A673 (cell line): Measurements from ENCODE around the gene SUFU. TPM values are rescaled to one million over a fixed set of nuclear protein-coding genes. Genes with fewer than 3 reads are reported as not detected.

Experiments used
- BruUV-seq: library from RNA; stranded (reverse); fragments of 400-500 nt; replicated peaks from 2 replicates; lab custom pipeline; 2021; lab: Mats Ljungman, UMichigan
- CTCF ChIA-PET: fragments of 300-600 bp; sonication (Branson Sonifier 250); formaldehyde crosslinking; loops from one replicate; lab custom pipeline; 2022; ENCODE audit warnings: antibody characterized with exemption; lab: Charles Lee
- POLR2A ChIA-PET: fragments of 300-600 bp; sonication (Branson Sonifier 250); formaldehyde crosslinking; loops from one replicate; lab custom pipeline; 2022; ENCODE audit warnings: antibody characterized with exemption; ENCODE audit not compliant: low non-redundant PET; lab: Charles Lee
- DNase-seq: peaks from one replicate; pipeline ENCODE4 v3.0.0-alpha.2; 2015; ENCODE audit warnings: low spot score
- H3K27ac ChIP-seq: fragments of 200-600 bp; sonication (generic); 2 replicates; pipeline ENCODE4 v1.5.1; 2016; ENCODE audit warnings: mixed run types, low read depth, mild to moderate bottlenecking, mixed read lengths, antibody characterized with exemption, low read length; ENCODE audit not compliant: poor library complexity, severe bottlenecking
- H3K27me3 ChIP-seq: fragments of 200-600 bp; sonication (generic); replicated peaks from 2 replicates; pipeline ENCODE4 v1.6.1; 2017; ENCODE audit warnings: mixed run types, low read depth, mild to moderate bottlenecking, mixed read lengths, antibody characterized with exemption, low read length; ENCODE audit not compliant: insufficient read depth, poor library complexity
- H3K36me3 ChIP-seq: fragments of 200-600 bp; sonication (generic); 2 replicates; pipeline ENCODE4 v1.6.1; 2016; ENCODE audit warnings: mixed run types, mild to moderate bottlenecking, mixed read lengths, antibody characterized with exemption, low read length; ENCODE audit not compliant: insufficient read depth, poor library complexity, severe bottlenecking
- H3K4me1 ChIP-seq: fragments of 200-600 bp; sonication (generic); 2 replicates; pipeline ENCODE4 v1.6.1; 2017; ENCODE audit warnings: mixed run types, mild to moderate bottlenecking, mixed read lengths, antibody characterized with exemption, low read length; ENCODE audit not compliant: insufficient read depth, poor library complexity, severe bottlenecking
- H3K4me3 ChIP-seq: fragments of 200-600 bp; sonication (generic); 2 replicates; pipeline ENCODE4 v1.5.1; 2016; ENCODE audit warnings: low read depth, mixed run types, mild to moderate bottlenecking, mixed read lengths, low read length; ENCODE audit not compliant: poor library complexity, severe bottlenecking
- H3K9me3 ChIP-seq: fragments of 200-600 bp; sonication (generic); 2 replicates; pipeline ENCODE4 v1.6.1; 2016; ENCODE audit warnings: mixed run types, low read depth, mild to moderate bottlenecking, mixed read lengths, antibody characterized with exemption, low read length; ENCODE audit not compliant: poor library complexity, severe bottlenecking
- CTCF ChIP-seq: fragments of 300-800, 200-600 bp; sonication (generic); conservative IDR thresholded peaks from 2 replicates; pipeline ENCODE4 v1.5.1; 2017; ENCODE audit warnings: low read depth, mild to moderate bottlenecking, antibody characterized with exemption, low read length, moderate library complexity, mixed read lengths
- EZH2 ChIP-seq: fragments of 200-600 bp; sonication (generic); IDR thresholded peaks from 2 replicates; pipeline ENCODE4 v1.6.1; 2017; ENCODE audit warnings: borderline replicate concordance, low read depth, mild to moderate bottlenecking, mixed read lengths, antibody characterized with exemption, low read length; ENCODE audit not compliant: poor library complexity, severe bottlenecking
- intact Hi-C: fragments of 100-400 bp; cut with micrococcal nuclease; formaldehyde crosslinking; loops from one replicate; pipeline ENCODE4 v1.10.0; 2022; ENCODE audit not compliant: unreplicated experiment
- total RNA-seq: library from RNA; stranded (reverse); gene quantifications from 2 replicates; pipeline ENCODE4 v1.2.3, GENCODE V29; 2021

SUFU gene
- total RNA-seq, 1 experiment from 2014 or later: 20.5 TPM

GRCh38 chr10:102614888-102615287 is 111.1 kb downstream of the SUFU start:
- H3K36me3 ChIP-seq: peaks cover 5% of the 10 kb centered on the region
- TF ChIP-seq EZH2 (no peak), CTCF (no peak)
- H3K4me3 ChIP-seq: no peak overlapping the region
- POLR2A ChIA-PET: no interaction called here
- no peaks in the 10 kb centered on the region for H3K27me3 ChIP-seq
- H3K4me1 ChIP-seq: no peaks in the 10 kb centered on the region
- no peak overlapping the region for H3K27ac ChIP-seq
- DNase-seq: no peak
- no peaks in the 10 kb centered on the region for H3K9me3 ChIP-seq
- BruUV-seq: no TSS peak
- CTCF ChIA-PET: interaction anchor here (0.7 to 1.0 kb wide), 2 partner anchors 13 to 383 kb away, joined by 3 read pairs; no protein-coding TSS in a partner anchor
- intact Hi-C loops: no loop called here

DNA sequence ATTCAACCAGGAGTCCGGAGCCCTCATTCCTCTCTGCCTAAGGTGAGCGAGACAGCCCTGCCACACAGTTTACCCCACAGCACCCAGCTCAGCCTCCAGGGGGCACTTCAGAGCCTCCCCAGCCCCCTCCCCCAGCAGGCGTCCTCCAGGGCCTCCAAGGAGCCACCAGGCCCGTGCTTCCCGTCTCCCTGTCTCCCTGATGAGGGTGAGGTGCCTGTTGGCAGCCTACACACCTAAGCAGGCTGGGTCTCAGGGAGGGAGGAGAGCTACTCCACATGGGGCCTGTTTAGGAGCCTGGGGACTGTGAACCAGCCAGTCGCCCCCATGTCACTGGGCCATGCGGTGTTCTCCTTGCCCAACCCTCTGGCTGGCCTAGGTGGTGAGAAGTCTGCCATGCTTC is 111.6 kb downstream of the SUFU start:
- Histone ChIP-seq H3K36me3 (peaks cover 5% of the 10 kb centered on the region), H3K4me1 (no peaks in the 10 kb centered on the region), H3K4me3 (no peak overlapping the region), H3K27me3 (no peaks in the 10 kb centered on the region), H3K27ac (no peak overlapping the region), H3K9me3 (no peaks in the 10 kb centered on the region)
- POLR2A ChIA-PET: no interaction called here
- peak; percentile 37 for DNase-seq
- CTCF ChIA-PET: interaction anchor here (1.0 kb wide), 1 partner anchor 14 kb away, joined by 3 read pairs; no protein-coding TSS in a partner anchor
- BruUV-seq: no TSS peak
- TF ChIP-seq CTCF (peak; percentile 58), EZH2 (no peak)
- intact Hi-C loops: no loop called here

DNA sequence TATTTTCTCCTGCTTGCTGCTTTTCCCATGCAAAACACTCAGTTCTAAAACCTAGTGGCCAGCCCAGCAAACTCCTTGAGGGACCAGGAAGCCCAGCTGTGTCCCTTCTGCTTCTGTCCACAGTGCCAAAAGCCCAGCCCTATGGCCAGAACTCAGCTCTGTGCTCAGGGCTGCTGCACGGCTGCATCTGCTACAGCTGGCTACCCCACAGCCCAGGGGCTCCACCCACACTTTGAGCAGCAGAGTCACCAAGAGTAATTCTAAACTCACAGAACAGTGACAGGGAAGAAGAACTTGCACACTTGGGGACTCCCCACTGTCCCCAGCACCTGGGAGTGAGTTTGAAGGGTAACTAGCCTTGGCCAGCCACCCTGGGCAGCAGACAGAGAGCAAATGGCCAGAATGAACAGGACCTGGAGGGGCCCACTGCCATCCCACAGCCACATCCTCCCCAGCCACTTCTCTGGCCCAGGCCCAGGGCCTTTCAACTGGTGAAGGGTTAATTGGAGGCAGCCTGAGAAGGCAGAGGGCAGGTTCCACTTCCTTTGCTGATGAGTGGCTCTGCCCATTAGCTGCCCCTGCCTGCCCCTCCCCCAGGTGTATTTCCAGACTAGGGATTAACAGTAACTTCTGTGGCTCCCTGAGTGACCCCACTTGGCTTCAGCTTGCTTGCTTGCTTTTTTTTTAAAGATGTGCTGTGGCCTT is 112.4 kb downstream of the SUFU start:
- no peak overlapping the region for H3K27ac ChIP-seq
- ChIA-PET POLR2A (interaction anchor here (0.6 kb wide), 1 partner anchor 12 kb away, joined by 3 read pairs; no protein-coding TSS in a partner anchor), CTCF (no interaction called here)
- no TSS peak for BruUV-seq
- TF ChIP-seq CTCF (no peak), EZH2 (no peak)
- no peaks in the 10 kb centered on the region for H3K9me3 ChIP-seq
- H3K4me1 ChIP-seq: no peaks in the 10 kb centered on the region
- H3K4me3 ChIP-seq: no peak overlapping the region
- intact Hi-C loops: no loop called here
- peaks cover 5% of the 10 kb centered on the region for H3K36me3 ChIP-seq
- H3K27me3 ChIP-seq: no peaks in the 10 kb centered on the region
- DNase-seq: no peak
